HG03558 (cell line): ENCODE measurements around the gene POPDC2.
A peak's percentile ranks its signal among the peaks of the same experiment; 100 is the strongest.

ENCODE experiments used
- ATAC-seq: cut with Tn5 transposase; IDR thresholded peaks from one replicate; pipeline ENCODE4 v1.9.1; 2021; ENCODE audit warnings: moderate number of reproducible peaks; ENCODE audit not compliant: unreplicated experiment; ENCODE audit errors: extremely low read depth

The POPDC2 gene

GRCh38 chr3:119643528-119643927, 16.9 kb downstream of the POPDC2 start:
- ATAC-seq = no peak

- ATAC-seq = no peak
Measured at GRCh38 chr3:119642746-119643473, 17.5 kb downstream of the POPDC2 start.

- no peak for ATAC-seq
Measured at GRCh38 chr3:119641416-119641815, 19.0 kb downstream of the POPDC2 start.

- ATAC-seq = no peak
Measured at GRCh38 chr3:119639494-119640350, 20.7 kb downstream of the POPDC2 start.

GRCh38 chr3:119637679-119638477, 22.5 kb downstream of the POPDC2 start:
- ATAC-seq = peak; percentile 19

GRCh38 chr3:119636891-119637611, 23.3 kb downstream of the POPDC2 start:
- ATAC-seq = no peak

- no peak for ATAC-seq
Measured at GRCh38 chr3:119636249-119636648, 24.1 kb downstream of the POPDC2 start.

- no peak for ATAC-seq
Measured at GRCh38 chr3:119635719-119636118, 24.7 kb downstream of the POPDC2 start.

GRCh38 chr3:119632829-119633228, 27.6 kb downstream of the POPDC2 start:
- ATAC-seq = no peak

GRCh38 chr3:119632216-119632615, 28.2 kb downstream of the POPDC2 start:
- ATAC-seq = no peak

GRCh38 chr3:119631516-119631915, 28.9 kb downstream of the POPDC2 start:
- ATAC-seq = no peak

GRCh38 chr3:119630880-119631329, 29.5 kb downstream of the POPDC2 start:
- no peak for ATAC-seq

GRCh38 chr3:119630128-119630879, 30.1 kb downstream of the POPDC2 start:
- ATAC-seq = no peak

GRCh38 chr3:119628816-119629445, 31.5 kb downstream of the POPDC2 start:
- no peak for ATAC-seq

- no peak for ATAC-seq
Measured at GRCh38 chr3:119628390-119628789, 32.0 kb downstream of the POPDC2 start.

GRCh38 chr3:119627461-119627860, 32.9 kb downstream of the POPDC2 start:
- ATAC-seq = no peak

GRCh38 chr3:119626196-119626595, 34.2 kb downstream of the POPDC2 start:
- no peak for ATAC-seq

GRCh38 chr3:119625451-119626153, 34.8 kb downstream of the POPDC2 start:
- ATAC-seq = no peak
